Prostate gland (tissue), 2 donors: Measurements from ENCODE around the gene CHN1. TPM values are rescaled to one million over a fixed set of nuclear protein-coding genes. Genes with fewer than 3 reads are reported as not detected.

Experiments
- DNase-seq: peaks from one replicate; pipeline ENCODE4 v3.0.0-alpha.2; 2019; ENCODE audit warnings: low spot score
- H3K27ac ChIP-seq, 2 donors: fragments of 200-600 bp; sonication (generic); 2 replicates each; pipeline ENCODE4 v1.5.1; 2017 to 2019
- H3K27me3 ChIP-seq: fragments of 200-600 bp; sonication (generic); replicated peaks from 2 replicates; pipeline ENCODE4 v1.5.1; 2019; ENCODE audit not compliant: insufficient read depth
- H3K36me3 ChIP-seq, 2 donors: fragments of 200-600 bp; sonication (generic); 1 replicate in 1 of 2; 2 replicates in 1 of 2; pipeline versions ENCODE4 v1.5.1 to v1.8.1; 2017 to 2019
- H3K4me1 ChIP-seq: fragments of 200-600 bp; sonication (generic); replicated peaks from 2 replicates; pipeline ENCODE4 v1.5.1; 2019
- H3K4me3 ChIP-seq, 2 donors: fragments of 200-600 bp; sonication (generic); 2 replicates each; pipeline ENCODE4 v1.5.1; 2017 to 2019
- H3K9me3 ChIP-seq: fragments of 200-600 bp; sonication (generic); 2 replicates; pipeline ENCODE4 v1.5.1; 2017
- POLR2A ChIP-seq: fragments of 450-650 bp; IDR thresholded peaks from one replicate; pipeline ENCODE4 v1.6.1; 2016; ENCODE audit warnings: antibody characterized with exemption, mild to moderate bottlenecking
- POLR2AphosphoS5 ChIP-seq: sonication (generic); formaldehyde crosslinking; IDR thresholded peaks from one replicate; pipeline ENCODE4 v1.6.1; 2017; ENCODE audit warnings: antibody characterized with exemption
- WGBS: methylation state at CpG from one replicate; pipeline ENCODE4 v1.1.5; 2018; 5-methylcytosine and 5-hydroxymethylcytosine counted together
- intact Hi-C: fragments of 100-400 bp; cut with DNase I; formaldehyde crosslinking; loops from one replicate; pipeline ENCODE4 v1.14.2; 2022
- total RNA-seq, 2 donors: library from RNA; depleted of rRNA; stranded (reverse); fragments of >200 nt; gene quantifications; one replicate each; pipeline ENCODE4 v1.1.0, GENCODE V29; 2016
- TF ChIP-seq, protein P1 (sequence below), 4 experiments: fragments of 200-600 bp in 2 of 4; fragments of 450-650 bp in 2 of 4; sonication (generic) in 2 of 4; IDR thresholded peaks; 1 replicate in 3 of 4; 2 replicates in 1 of 4; pipeline ENCODE4 v1.5.1; 2016 to 2019; ENCODE audit warnings: antibody characterized with exemption in 4 of 4, mild to moderate bottlenecking in 2 of 4, moderate library complexity in 2 of 4

CHN1 gene
- total RNA-seq, 2 donors from 2014 or later = 7.8 to 20.1 TPM

GRCh38 chr2:174820361-174820760, 184.8 kb downstream of the CHN1 start:
- H3K4me1 ChIP-seq = no peaks in the 10 kb centered on the region
- TF ChIP-seq POLR2A = no peak
- H3K36me3 ChIP-seq = no peaks in the 10 kb centered on the region
- intact Hi-C loops = no loop called here
- 97% methylated on average over 6 of the region's 6 CpGs for WGBS
- no peaks in the 10 kb centered on the region for H3K9me3 ChIP-seq
- DNase-seq = no peak
- no peak overlapping the region for H3K4me3 ChIP-seq
- H3K27ac ChIP-seq = no peak overlapping the region
- H3K27me3 ChIP-seq = no peaks in the 10 kb centered on the region

- intact Hi-C loops = no loop called here
- Histone ChIP-seq H3K36me3 (no peaks in the 10 kb centered on the region), H3K27me3 (no peaks in the 10 kb centered on the region), H3K4me3 (no peak overlapping the region), H3K27ac (no peak overlapping the region), H3K9me3 (no peaks in the 10 kb centered on the region), H3K4me1 (no peaks in the 10 kb centered on the region)
- no peak for DNase-seq
- WGBS = 56% methylated on average over 2 of the region's 2 CpGs
- TF ChIP-seq POLR2A (no peak), POLR2AphosphoS5 (no peak)
- TF ChIP-seq, protein P1, sequence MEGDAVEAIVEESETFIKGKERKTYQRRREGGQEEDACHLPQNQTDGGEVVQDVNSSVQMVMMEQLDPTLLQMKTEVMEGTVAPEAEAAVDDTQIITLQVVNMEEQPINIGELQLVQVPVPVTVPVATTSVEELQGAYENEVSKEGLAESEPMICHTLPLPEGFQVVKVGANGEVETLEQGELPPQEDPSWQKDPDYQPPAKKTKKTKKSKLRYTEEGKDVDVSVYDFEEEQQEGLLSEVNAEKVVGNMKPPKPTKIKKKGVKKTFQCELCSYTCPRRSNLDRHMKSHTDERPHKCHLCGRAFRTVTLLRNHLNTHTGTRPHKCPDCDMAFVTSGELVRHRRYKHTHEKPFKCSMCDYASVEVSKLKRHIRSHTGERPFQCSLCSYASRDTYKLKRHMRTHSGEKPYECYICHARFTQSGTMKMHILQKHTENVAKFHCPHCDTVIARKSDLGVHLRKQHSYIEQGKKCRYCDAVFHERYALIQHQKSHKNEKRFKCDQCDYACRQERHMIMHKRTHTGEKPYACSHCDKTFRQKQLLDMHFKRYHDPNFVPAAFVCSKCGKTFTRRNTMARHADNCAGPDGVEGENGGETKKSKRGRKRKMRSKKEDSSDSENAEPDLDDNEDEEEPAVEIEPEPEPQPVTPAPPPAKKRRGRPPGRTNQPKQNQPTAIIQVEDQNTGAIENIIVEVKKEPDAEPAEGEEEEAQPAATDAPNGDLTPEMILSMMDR (IDR thresholded peaks at IDR 0.05) = no peak
Measured at GRCh38 chr2:174815526-174815925, 189.7 kb downstream of the CHN1 start.

DNA sequence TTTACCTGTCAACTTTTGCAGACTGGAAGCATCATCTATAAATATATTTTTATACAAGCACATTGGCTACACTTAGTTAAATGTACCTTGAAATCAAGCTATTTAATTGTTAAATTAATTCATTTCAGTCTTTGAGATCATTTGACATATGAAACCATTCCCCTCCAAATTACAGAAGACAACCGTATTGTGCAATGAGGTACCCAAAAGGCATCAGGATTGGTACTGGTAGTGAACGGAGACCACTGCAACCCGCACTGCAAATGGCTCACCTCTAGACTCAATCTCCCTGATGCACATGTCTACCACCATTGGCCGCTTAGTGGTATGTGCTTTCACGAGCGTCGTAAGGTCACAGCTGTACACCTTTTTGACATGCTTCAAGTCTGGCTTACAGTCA, 193.1 kb downstream of the CHN1 start:
- Histone ChIP-seq H3K36me3 (no peaks in the 10 kb centered on the region), H3K4me1 (no peaks in the 10 kb centered on the region), H3K9me3 (no peaks in the 10 kb centered on the region), H3K27me3 (no peaks in the 10 kb centered on the region), H3K4me3 (no peak overlapping the region), H3K27ac (no peak overlapping the region)
- over 99% methylated on average over 7 of the region's 7 CpGs for WGBS
- intact Hi-C loops = no loop called here
- no peak for DNase-seq
- TF ChIP-seq, protein P1 (IDR thresholded peaks at IDR 0.05) = no peak
- TF ChIP-seq POLR2AphosphoS5 = no peak
- no peak for TF ChIP-seq POLR2A

DNA sequence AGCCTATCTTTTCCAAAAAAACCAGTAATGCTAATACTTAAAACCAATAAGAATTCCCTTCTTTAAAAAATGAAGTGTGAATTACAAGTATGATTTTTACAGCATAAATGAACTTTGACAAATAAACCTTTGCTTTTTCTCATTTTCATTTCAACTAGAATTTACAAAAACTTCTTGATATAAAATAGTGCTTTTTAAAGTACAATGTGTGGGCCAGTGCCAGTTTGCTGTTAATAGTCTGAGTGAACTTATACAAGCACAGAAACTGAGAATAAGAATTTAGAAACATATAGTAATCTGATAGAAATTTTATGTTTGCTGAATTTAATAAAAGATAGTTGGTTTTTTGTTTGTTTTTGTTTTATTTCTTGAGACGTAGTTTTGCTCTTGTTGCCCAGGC, 197.2 kb downstream of the CHN1 start:
- no peaks in the 10 kb centered on the region for H3K9me3 ChIP-seq
- H3K4me3 ChIP-seq = no peak overlapping the region
- H3K27me3 ChIP-seq = no peaks in the 10 kb centered on the region
- H3K4me1 ChIP-seq = no peaks in the 10 kb centered on the region
- no peaks in the 10 kb centered on the region for H3K36me3 ChIP-seq
- TF ChIP-seq, protein P1 (IDR thresholded peaks at IDR 0.05) = no peak
- TF ChIP-seq POLR2A (no peak), POLR2AphosphoS5 (no peak)
- intact Hi-C loops = no loop called here
- H3K27ac ChIP-seq = no peak overlapping the region
- no peak for DNase-seq
- 45% methylated on average over 1 of the region's 1 CpG for WGBS

GRCh38 chr2:174805803-174806202, 199.4 kb downstream of the CHN1 start:
- DNase-seq = no peak
- no peak overlapping the region for H3K4me3 ChIP-seq
- no peaks in the 10 kb centered on the region for H3K4me1 ChIP-seq
- TF ChIP-seq, protein P1 (IDR thresholded peaks at IDR 0.05) = no peak
- TF ChIP-seq POLR2A (no peak), POLR2AphosphoS5 (no peak)
- no peaks in the 10 kb centered on the region for H3K9me3 ChIP-seq
- H3K27me3 ChIP-seq = no peaks in the 10 kb centered on the region
- no peak overlapping the region for H3K27ac ChIP-seq
- no peaks in the 10 kb centered on the region for H3K36me3 ChIP-seq
- 92% methylated on average over 1 of the region's 1 CpG for WGBS
- intact Hi-C loops = no loop called here
